Measurements from ENCODE around the gene BLOC1S2.
"Not testable (repeated sequence)": the region's sequence is repeated elsewhere in the genome, so short reads cannot be mapped to it uniquely, and the experiment has no call there.

Gene BLOC1S2

DNA sequence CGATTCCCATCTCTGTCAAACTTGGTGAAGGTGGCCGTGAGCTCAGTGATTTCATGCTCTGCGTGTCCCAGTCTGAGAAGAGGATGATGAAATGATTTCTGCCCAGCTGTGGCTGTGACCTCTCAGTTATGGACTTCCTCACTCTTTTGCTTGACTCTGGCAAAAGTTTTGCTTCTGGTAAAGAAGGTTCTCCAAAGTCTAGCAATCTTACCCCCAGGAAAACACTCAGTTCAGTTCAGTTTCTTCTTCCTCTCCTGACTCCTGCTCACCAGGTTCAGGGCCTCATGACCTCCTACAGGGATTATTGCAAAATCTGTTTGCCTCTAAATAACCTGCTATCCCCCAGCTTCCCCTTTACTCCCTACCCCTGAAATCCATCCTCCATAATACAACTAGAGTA lies 4.9 kb upstream of the BLOC1S2 start:
- H3K4me3 ChIP-seq (ENCODE audit: low read length), result no peak overlapping the region
- no peak overlapping the region for H3K27ac ChIP-seq (ENCODE audit: low read length)
- TF ChIP-seq, protein P1, sequence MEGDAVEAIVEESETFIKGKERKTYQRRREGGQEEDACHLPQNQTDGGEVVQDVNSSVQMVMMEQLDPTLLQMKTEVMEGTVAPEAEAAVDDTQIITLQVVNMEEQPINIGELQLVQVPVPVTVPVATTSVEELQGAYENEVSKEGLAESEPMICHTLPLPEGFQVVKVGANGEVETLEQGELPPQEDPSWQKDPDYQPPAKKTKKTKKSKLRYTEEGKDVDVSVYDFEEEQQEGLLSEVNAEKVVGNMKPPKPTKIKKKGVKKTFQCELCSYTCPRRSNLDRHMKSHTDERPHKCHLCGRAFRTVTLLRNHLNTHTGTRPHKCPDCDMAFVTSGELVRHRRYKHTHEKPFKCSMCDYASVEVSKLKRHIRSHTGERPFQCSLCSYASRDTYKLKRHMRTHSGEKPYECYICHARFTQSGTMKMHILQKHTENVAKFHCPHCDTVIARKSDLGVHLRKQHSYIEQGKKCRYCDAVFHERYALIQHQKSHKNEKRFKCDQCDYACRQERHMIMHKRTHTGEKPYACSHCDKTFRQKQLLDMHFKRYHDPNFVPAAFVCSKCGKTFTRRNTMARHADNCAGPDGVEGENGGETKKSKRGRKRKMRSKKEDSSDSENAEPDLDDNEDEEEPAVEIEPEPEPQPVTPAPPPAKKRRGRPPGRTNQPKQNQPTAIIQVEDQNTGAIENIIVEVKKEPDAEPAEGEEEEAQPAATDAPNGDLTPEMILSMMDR (IDR thresholded peaks at IDR 0.05; ENCODE audit: low read depth, low read length), result no peak
- TF ChIP-seq EZH2phosphoT487 (IDR thresholded peaks at IDR 0.05; ENCODE audit: low read depth), result no peak
- peaks cover 1% of the 10 kb centered on the region for H3K79me2 ChIP-seq (ENCODE audit: low read length)
- no peak overlapping the region for H2AFZ ChIP-seq (ENCODE audit: low read depth, low read length)
- H3K4me1 ChIP-seq (ENCODE audit: low read length), result peaks cover 10% of the 10 kb centered on the region
- H3K9me3 ChIP-seq (ENCODE audit: insufficient read depth, low read length), result no peaks in the 10 kb centered on the region
- no peaks in the 10 kb centered on the region for H4K20me1 ChIP-seq (ENCODE audit: insufficient read depth, low read length)
- H3K4me2 ChIP-seq (ENCODE audit: low read length), result no peak overlapping the region
- H3K9ac ChIP-seq (ENCODE audit: low read length), result no peak overlapping the region
- peaks cover 3% of the 10 kb centered on the region; the same call in 1 of the 2 replicates for H3K27me3 ChIP-seq (ENCODE audit: low read depth, low read length)
- no peaks in the 10 kb centered on the region for H3K36me3 ChIP-seq (replicated peaks; ENCODE audit: low read depth, low read length)

DNA sequence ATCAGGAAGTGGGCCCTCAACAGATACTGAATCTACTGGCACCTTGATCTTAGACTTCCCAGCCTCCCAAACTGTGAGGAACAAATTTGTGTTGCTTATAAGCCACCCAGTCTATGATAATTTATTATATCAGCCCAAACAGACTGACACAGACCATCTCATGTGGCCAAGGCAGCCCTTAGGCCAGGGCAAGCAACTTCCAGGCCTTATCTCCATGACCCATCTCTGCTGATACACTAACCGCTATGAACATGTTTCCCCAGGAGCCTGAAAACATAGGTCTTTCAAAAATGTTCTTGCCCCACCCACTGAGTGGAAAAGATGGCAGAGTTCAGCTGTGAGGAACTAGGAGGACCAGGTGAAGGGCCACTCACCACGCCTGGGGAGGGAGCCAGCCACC lies 3.2 kb upstream of the BLOC1S2 start:
- H2AFZ ChIP-seq (ENCODE audit: low read depth, low read length), result no peak overlapping the region
- H3K4me1 ChIP-seq (ENCODE audit: low read length), result peaks cover 13% of the 10 kb centered on the region
- H3K79me2 ChIP-seq (ENCODE audit: low read length), result peaks cover 18% of the 10 kb centered on the region
- no peak overlapping the region for H3K9ac ChIP-seq (ENCODE audit: low read length)
- no peak overlapping the region for H3K4me2 ChIP-seq (ENCODE audit: low read length)
- no peaks in the 10 kb centered on the region for H3K9me3 ChIP-seq (ENCODE audit: insufficient read depth, low read length)
- H4K20me1 ChIP-seq (ENCODE audit: insufficient read depth, low read length), result no peaks in the 10 kb centered on the region
- no peaks in the 10 kb centered on the region for H3K36me3 ChIP-seq (replicated peaks; ENCODE audit: low read depth, low read length)
- H3K27me3 ChIP-seq (ENCODE audit: low read depth, low read length), result no peaks in the 10 kb centered on the region
- H3K4me3 ChIP-seq (ENCODE audit: low read length), result no peak overlapping the region
- H3K27ac ChIP-seq (ENCODE audit: low read length), result no peak overlapping the region
- TF ChIP-seq, protein P1 (IDR thresholded peaks at IDR 0.05; ENCODE audit: low read depth, low read length), result no peak
- no peak for TF ChIP-seq EZH2phosphoT487 (IDR thresholded peaks at IDR 0.05; ENCODE audit: low read depth)

DNA sequence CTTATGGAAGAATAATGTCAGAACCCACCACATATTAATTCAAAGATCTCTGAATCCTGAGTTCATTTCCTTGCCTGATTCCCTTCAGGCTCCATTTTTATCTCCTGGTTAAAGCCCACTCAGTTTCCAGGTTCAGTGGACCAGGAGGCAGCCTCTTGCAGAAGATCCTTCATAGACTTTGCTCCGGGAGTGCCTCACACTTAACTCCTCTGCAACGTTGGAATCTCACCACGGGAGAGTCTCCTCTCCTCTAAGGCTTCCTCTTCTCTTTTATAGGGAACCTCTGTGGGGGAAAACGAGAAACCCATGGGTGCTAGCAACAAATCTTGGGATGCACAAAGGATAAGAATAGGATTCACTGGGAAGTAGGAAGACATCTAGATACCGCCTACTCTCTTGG lies 1.7 kb upstream of the BLOC1S2 start:
- Histone ChIP-seq H3K36me3 (replicated peaks; ENCODE audit: low read depth, low read length) (peaks cover 4% of the 10 kb centered on the region), H3K4me2 (ENCODE audit: low read length) (no peak overlapping the region), H3K27me3 (ENCODE audit: low read depth, low read length) (no peaks in the 10 kb centered on the region), H3K27ac (ENCODE audit: low read length) (no peak overlapping the region), H4K20me1 (ENCODE audit: insufficient read depth, low read length) (no peaks in the 10 kb centered on the region), H3K4me1 (ENCODE audit: low read length) (peaks cover 18% of the 10 kb centered on the region), H3K9ac (ENCODE audit: low read length) (no peak overlapping the region), H2AFZ (ENCODE audit: low read depth, low read length) (no peak overlapping the region), H3K79me2 (ENCODE audit: low read length) (peaks cover 32% of the 10 kb centered on the region), H3K4me3 (ENCODE audit: low read length) (no peak overlapping the region), H3K9me3 (ENCODE audit: insufficient read depth, low read length) (no peaks in the 10 kb centered on the region)
- TF ChIP-seq, protein P1 (IDR thresholded peaks at IDR 0.05; ENCODE audit: low read depth, low read length), result no peak
- TF ChIP-seq EZH2phosphoT487 (IDR thresholded peaks at IDR 0.05; ENCODE audit: low read depth), result no peak

DNA sequence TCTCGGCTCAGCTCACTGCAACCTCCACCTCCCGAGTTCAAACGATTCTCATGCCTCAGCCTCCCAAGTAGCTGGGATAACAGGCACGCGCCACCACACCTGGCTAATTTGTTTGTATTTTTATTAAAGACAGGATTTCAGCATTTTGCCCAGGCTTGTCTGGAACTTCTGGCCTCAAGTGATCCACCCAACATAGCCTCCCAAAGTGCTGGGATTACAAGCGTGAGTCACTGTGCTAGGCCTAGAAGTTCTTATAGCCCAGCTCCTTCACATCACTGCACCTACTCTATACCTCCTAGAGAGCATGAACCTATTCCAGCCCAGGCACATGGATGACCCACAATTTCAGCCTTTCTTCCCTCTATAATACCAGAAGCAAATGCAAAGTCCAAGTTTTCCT lies 1.3 kb upstream of the BLOC1S2 start:
- TF ChIP-seq, protein P1 (IDR thresholded peaks at IDR 0.05; ENCODE audit: low read depth, low read length), result no peak
- no peak for TF ChIP-seq EZH2phosphoT487 (IDR thresholded peaks at IDR 0.05; ENCODE audit: low read depth)
- Histone ChIP-seq H3K27me3 (ENCODE audit: low read depth, low read length) (no peaks in the 10 kb centered on the region), H3K79me2 (ENCODE audit: low read length) (peaks cover 36% of the 10 kb centered on the region), H2AFZ (ENCODE audit: low read depth, low read length) (no peak overlapping the region), H4K20me1 (ENCODE audit: insufficient read depth, low read length) (no peaks in the 10 kb centered on the region), H3K4me2 (ENCODE audit: low read length) (no peak overlapping the region), H3K36me3 (replicated peaks; ENCODE audit: low read depth, low read length) (peaks cover 4% of the 10 kb centered on the region), H3K9ac (ENCODE audit: low read length) (no peak overlapping the region), H3K27ac (ENCODE audit: low read length) (no peak overlapping the region), H3K4me3 (ENCODE audit: low read length) (no peak overlapping the region), H3K4me1 (ENCODE audit: low read length) (peaks cover 23% of the 10 kb centered on the region), H3K9me3 (ENCODE audit: insufficient read depth, low read length) (no peaks in the 10 kb centered on the region)

DNA sequence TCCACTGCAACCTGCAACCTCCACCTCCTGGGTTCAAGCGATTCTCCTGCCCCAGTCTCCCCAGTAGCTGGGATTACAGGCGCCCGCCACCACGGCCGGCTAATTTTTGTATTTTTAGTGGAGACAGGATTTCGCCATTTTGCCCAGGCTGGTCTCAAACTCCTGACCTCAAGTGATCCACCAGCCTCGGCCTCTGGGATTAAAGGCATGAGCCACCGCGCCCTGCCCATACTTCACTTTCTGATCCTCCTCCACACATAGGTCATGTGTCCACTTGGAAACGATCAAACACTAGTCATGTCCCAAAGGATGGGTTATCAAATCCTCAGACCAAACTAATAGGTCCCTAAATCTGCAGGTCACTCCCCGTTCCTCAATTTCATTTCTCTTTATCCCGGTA lies 1.2 kb downstream of the BLOC1S2 start:
- H3K9ac ChIP-seq (ENCODE audit: low read length), result peak overlapping the region; percentile 95
- H3K4me1 ChIP-seq (ENCODE audit: low read length), result peaks cover 23% of the 10 kb centered on the region
- H2AFZ ChIP-seq (ENCODE audit: low read depth, low read length); H3K27ac ChIP-seq (ENCODE audit: low read length); H3K27me3 ChIP-seq (ENCODE audit: low read depth, low read length); H4K20me1 ChIP-seq (ENCODE audit: insufficient read depth, low read length); H3K9me3 ChIP-seq (ENCODE audit: insufficient read depth, low read length): not testable (repeated sequence)
- peaks cover 16% of the 10 kb centered on the region for H3K36me3 ChIP-seq (replicated peaks; ENCODE audit: low read depth, low read length)
- H3K4me3 ChIP-seq (ENCODE audit: low read length), result peak overlapping the region; percentile 98
- H3K4me2 ChIP-seq (ENCODE audit: low read length), result peak overlapping the region; percentile 94
- H3K79me2 ChIP-seq (ENCODE audit: low read length), result peaks cover 44% of the 10 kb centered on the region

Data from OCI-LY3 (cell line).